Gastrocnemius medialis (tissue), 4 donors: Measurements from ENCODE around the gene FIG4.

Experiments
- CTCF ChIP-seq, 5 experiments: fragments of 450-650 bp in 3 of 5; fragments of 200-600 bp in 2 of 5; sonication (generic) in 2 of 5; IDR thresholded peaks in 4 of 5; conservative IDR thresholded peaks in 1 of 5; 1 replicate in 4 of 5; 2 replicates in 1 of 5; pipeline ENCODE4 v1.5.1; 2016 to 2019; ENCODE audit warnings: antibody characterized with exemption in 5 of 5, mild to moderate bottlenecking in 3 of 5, moderate library complexity in 3 of 5
- POLR2A ChIP-seq, 2 donors: fragments of 450-650 bp; IDR thresholded peaks; one replicate each; pipeline ENCODE4 v1.6.1; 2017; ENCODE audit warnings: antibody characterized with exemption in 2 of 2, mild to moderate bottlenecking in 2 of 2, moderate library complexity in 2 of 2

GRCh38 chr6:109644131-109644530, 47.0 kb upstream of the FIG4 start:
- TF ChIP-seq CTCF (IDR thresholded peaks at IDR 0.05 in 4 of 5, conservative IDR thresholded peaks at IDR 0.05 in 1 of 5): no peak
- TF ChIP-seq POLR2A (IDR thresholded peaks at IDR 0.05): no peak
